ENCODE measurements around the gene CIDEA.

GRCh38 chr18:12238826-12239225, 15.3 kb upstream of the CIDEA start:
- TF ChIP-seq EP300 (IDR thresholded peaks at IDR 0.05) (no peak), CTCF (IDR thresholded peaks at IDR 0.05) (no peak), POLR2A (IDR thresholded peaks at IDR 0.05; ENCODE audit: low read depth) (no peak)
